Measurements from ENCODE around the gene ARHGAP45. TPM values are rescaled to one million over a fixed set of nuclear protein-coding genes. Genes with fewer than 3 reads are reported as not detected.

Gene ARHGAP45
- total and polyA plus RNA-seq, 8 donors = 12.2 to 211 (median 15.8) TPM

GRCh38 chr19:1122021-1122971 is 55.3 kb downstream of the ARHGAP45 start:
- Histone ChIP-seq H3K4me1 (peaks cover 0 to 41% (median 22%) of the 10 kb centered on the region in 4 donors), H3K9me3 (no peaks in the 10 kb centered on the region), H3K36me3 (peaks cover 90 to 100% (median 100%) of the 10 kb centered on the region in 4 donors), H3K4me3 (peak overlapping the region in 1 of 4 donors; percentile 13), H3K27me3 (no peaks in the 10 kb centered on the region), H3K27ac (peak overlapping the region in 2 of 5 donors; percentile 26 to 55)
- no peak for DNase-seq
- 95 to 96% (median 96%) methylated on average over 42 to 63 of the region's 63 CpGs for WGBS, 5 donors
- intact Hi-C loops (cut with DNase I; ENCODE audit: low total_unique reads) = no loop called here
- TF ChIP-seq CTCF (IDR thresholded peaks at IDR 0.05) (no peak), POLR2AphosphoS5 (IDR thresholded peaks at IDR 0.05) (no peak), POLR2A (IDR thresholded peaks at IDR 0.05) (no peak), EP300 (IDR thresholded peaks at IDR 0.05) (no peak)

- WGBS, 5 donors = 49 to 59% (median 52%) methylated on average over 18 to 21 of the region's 21 CpGs
- TF ChIP-seq CTCF (IDR thresholded peaks at IDR 0.05) (no peak), POLR2AphosphoS5 (IDR thresholded peaks at IDR 0.05) (peak in 1 of 3 donors; percentile 53)
- peaks cover 0 to 48% (median 25%) of the 10 kb centered on the region in 4 donors for H3K4me1 ChIP-seq
- H3K27ac ChIP-seq = peak overlapping the region in 2 of 5 donors; percentile 26 to 55
- peaks cover 87 to 100% (median 100%) of the 10 kb centered on the region in 4 donors for H3K36me3 ChIP-seq
- intact Hi-C loops (cut with DNase I; ENCODE audit: low total_unique reads) = no loop called here
- DNase-seq = peak; percentile 73 to 80
- H3K9me3 ChIP-seq = no peaks in the 10 kb centered on the region
- H3K4me3 ChIP-seq = peak overlapping the region in 1 of 4 donors; percentile 13
- no peaks in the 10 kb centered on the region for H3K27me3 ChIP-seq
These were observed 56.0 kb downstream of the ARHGAP45 start for GRCh38 chr19:1122972-1123363.

- H3K27ac ChIP-seq = peak overlapping the region in 1 of 5 donors; percentile 55
- no peaks in the 10 kb centered on the region for H3K9me3 ChIP-seq
- peaks cover 82 to 100% (median 99%) of the 10 kb centered on the region in 4 donors for H3K36me3 ChIP-seq
- TF ChIP-seq EP300 (IDR thresholded peaks at IDR 0.05) (no peak), CTCF (IDR thresholded peaks at IDR 0.05) (no peak), POLR2AphosphoS5 (IDR thresholded peaks at IDR 0.05) (no peak), POLR2A (IDR thresholded peaks at IDR 0.05) (no peak)
- no peaks in the 10 kb centered on the region for H3K27me3 ChIP-seq
- intact Hi-C loops (cut with DNase I; ENCODE audit: low total_unique reads) = no loop called here
- 92 to 99% (median 96%) methylated on average over 12 to 20 of the region's 20 CpGs for WGBS, 5 donors
- peaks cover 0 to 52% (median 25%) of the 10 kb centered on the region in 4 donors for H3K4me1 ChIP-seq
- DNase-seq = no peak
- no peak overlapping the region for H3K4me3 ChIP-seq
These were observed 56.4 kb downstream of the ARHGAP45 start for GRCh38 chr19:1123381-1123780.

GRCh38 chr19:1123885-1124677 is 57.1 kb downstream of the ARHGAP45 start:
- Histone ChIP-seq H3K27me3 (no peaks in the 10 kb centered on the region), H3K9me3 (no peaks in the 10 kb centered on the region), H3K27ac (peak overlapping the region in 2 of 5 donors; percentile 25 to 55), H3K36me3 (peaks cover 76 to 100% (median 95%) of the 10 kb centered on the region in 4 donors), H3K4me1 (peaks cover 0 to 59% (median 25%) of the 10 kb centered on the region in 4 donors), H3K4me3 (no peak overlapping the region)
- intact Hi-C loops (cut with DNase I; ENCODE audit: low total_unique reads) = no loop called here
- 79 to 95% (median 93%) methylated on average over 9 to 23 of the region's 23 CpGs for WGBS, 5 donors
- no peak for DNase-seq
- TF ChIP-seq POLR2A (IDR thresholded peaks at IDR 0.05) = no peak
- no peak for TF ChIP-seq EP300 (IDR thresholded peaks at IDR 0.05)
- TF ChIP-seq POLR2AphosphoS5 (IDR thresholded peaks at IDR 0.05) = no peak
- TF ChIP-seq CTCF (IDR thresholded peaks at IDR 0.05) = no peak
